Iris pigment epithelial cell (primary cell): ENCODE measurements around the gene MGAT1.
"Not testable (repeated sequence)": the region's sequence is repeated elsewhere in the genome, so short reads cannot be mapped to it uniquely, and the experiment has no call there.

Source experiments
- DNase-seq: peaks from one replicate; pipeline ENCODE4 v3.0.0-alpha.2; 2011; ENCODE audit warnings: low read depth

The MGAT1 gene

DNA sequence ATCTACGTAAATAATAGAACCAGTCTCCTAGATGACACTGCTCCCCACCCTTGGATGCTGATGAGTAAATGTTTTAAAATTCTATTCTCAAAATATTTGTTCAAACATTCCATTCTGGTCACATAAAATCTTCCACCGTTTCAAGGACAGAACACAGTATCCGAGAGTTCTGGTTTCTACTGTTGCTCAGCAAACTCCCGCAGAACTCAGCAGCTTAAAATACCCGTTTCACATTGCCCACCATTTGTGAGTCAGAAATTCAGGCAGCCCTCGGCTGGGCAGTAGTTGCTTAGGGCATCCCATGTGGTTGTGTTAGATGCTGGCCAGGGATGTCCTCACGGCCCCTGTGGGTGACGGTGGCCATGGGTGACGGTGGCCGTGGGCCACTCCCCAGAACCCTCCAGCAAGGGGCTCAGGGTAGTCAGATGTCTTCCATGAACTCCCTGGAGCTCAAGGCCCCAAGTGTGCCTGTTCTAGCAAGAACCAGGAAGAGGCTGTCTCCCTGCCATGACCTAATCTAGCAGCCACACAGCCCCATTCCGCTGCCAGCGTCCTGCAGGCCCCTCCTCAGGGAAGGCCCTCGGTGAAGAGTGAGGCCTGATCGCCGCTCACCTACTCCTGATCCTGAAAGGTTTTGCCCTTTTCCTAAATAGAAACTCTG lies 17.4 kb downstream of the MGAT1 start:
- peak; percentile 89 for DNase-seq

GRCh38 chr5:180784497-180785097 lies 18.0 kb downstream of the MGAT1 start:
- peak; percentile 91 for DNase-seq

DNA sequence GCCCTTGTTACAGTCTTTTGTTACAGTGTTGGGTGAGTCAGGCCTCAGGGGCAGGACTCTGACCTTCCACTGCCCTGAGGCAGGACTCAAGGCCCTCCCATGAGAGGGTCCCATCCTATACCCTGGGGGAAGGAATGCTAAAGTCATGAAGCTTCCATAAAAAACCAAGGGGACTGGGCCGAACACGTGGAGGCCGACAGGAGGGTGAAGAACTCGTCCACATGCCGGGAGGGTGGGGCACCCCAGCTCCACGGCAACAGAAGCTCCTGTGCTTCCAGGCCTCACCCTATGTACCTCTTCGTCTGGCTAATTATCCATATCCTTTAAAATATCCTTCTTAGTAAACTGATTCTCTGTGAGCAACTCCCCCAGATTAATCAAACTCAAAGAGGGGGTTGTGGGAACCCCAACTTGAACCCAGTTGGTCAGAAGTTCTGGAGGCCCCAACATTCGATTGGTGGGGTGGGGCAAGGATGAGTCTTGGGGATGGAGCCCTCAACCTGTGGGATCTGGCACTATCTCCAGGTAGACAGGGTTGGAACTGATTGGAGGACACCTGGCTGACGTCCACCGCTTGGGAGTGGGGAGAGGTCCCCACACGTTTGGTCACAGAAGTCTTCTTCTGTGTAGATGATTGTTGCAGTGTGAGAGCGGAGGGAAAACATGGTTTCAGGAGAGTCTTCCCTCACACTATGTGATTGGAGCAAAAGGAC lies 19.1 kb downstream of the MGAT1 start:
- no peak for DNase-seq

GRCh38 chr5:180782748-180783147 lies 19.9 kb downstream of the MGAT1 start:
- no peak for DNase-seq

DNA sequence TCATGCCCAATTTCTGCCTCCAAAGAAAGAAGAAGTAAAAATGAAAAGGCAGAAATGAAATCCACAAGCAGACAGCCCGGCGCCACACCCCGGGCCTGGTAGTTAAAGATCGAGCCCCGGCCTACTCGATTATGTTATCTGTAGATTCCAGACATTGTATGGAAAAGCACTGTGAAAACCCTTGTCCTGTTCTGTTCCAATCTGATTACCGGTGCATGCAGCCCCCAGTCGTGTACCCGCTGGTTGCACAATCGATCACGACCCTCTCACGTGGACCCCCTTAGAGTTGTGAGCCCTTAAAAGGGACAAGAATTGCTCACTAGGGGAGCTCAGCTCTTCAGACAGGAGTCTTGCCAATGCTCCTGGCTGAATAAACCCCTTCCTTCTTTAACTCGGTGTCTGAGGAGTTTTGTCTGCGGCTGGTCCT lies 20.7 kb downstream of the MGAT1 start:
- not testable (repeated sequence) for DNase-seq

- DNase-seq = no peak
These were observed 22.5 kb downstream of the MGAT1 start for GRCh38 chr5:180779985-180780610.

- DNase-seq = no peak
These were observed 25.1 kb downstream of the MGAT1 start for GRCh38 chr5:180777475-180777874.

DNA sequence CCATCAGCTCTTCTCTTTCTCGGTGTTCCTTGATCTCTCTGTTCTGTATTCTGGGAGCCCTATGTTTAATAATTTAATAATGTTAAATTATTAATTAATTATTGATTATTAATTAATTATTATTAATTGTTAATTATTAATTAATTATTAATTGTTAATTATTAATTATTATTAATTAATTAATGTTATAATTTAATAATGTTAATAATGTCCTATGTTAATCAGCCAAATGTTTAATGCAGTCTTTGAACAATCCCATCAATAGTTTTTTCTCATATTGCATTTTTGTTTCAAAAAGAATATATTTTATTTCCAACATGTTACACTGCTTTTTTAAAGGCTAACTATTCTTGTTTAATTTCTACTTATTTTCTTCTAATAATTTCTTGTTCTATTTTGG lies 26.2 kb downstream of the MGAT1 start:
- no peak for DNase-seq

- DNase-seq = no peak
These were observed 27.0 kb downstream of the MGAT1 start for GRCh38 chr5:180775624-180776023.

- DNase-seq = no peak
These were observed 30.8 kb downstream of the MGAT1 start for GRCh38 chr5:180771839-180772238.

- DNase-seq = no peak
These were observed 32.8 kb downstream of the MGAT1 start for GRCh38 chr5:180769821-180770220.

GRCh38 chr5:180755601-180756000 lies 47.0 kb downstream of the MGAT1 start:
- DNase-seq = no peak

- no peak for DNase-seq
These were observed 58.4 kb downstream of the MGAT1 start for GRCh38 chr5:180744253-180744652.

GRCh38 chr5:180742727-180743126 lies 59.9 kb downstream of the MGAT1 start:
- no peak for DNase-seq

- DNase-seq = not testable (repeated sequence)
These were observed 61.7 kb downstream of the MGAT1 start for GRCh38 chr5:180740953-180741352.

DNA sequence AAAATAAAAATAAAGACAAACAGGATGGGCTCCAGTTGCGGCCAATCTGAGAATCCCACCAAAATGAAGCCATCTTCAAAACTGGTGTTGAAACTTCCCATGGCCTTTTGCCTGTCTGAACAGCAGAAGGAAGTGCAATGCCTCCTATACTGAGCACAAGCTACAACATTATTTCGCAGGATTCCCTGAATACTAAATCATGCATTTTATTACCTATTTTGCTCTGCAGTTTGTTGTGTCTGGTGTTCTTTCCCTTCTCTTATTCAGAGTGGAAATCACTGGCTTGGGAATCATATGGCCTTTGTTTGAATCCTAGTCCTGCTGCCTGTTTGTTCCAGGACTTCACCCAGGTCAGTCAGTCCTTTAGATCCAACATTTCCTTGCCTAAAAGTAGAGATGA lies 62.6 kb downstream of the MGAT1 start, which contains the start of gene OR2Y1:
TSS of gene OR2Y1 (minus strand) at position 101 of the 400 bp plus-strand sequence. CDS start at position 101, 0 bp downstream.
- DNase-seq = no peak

DNA sequence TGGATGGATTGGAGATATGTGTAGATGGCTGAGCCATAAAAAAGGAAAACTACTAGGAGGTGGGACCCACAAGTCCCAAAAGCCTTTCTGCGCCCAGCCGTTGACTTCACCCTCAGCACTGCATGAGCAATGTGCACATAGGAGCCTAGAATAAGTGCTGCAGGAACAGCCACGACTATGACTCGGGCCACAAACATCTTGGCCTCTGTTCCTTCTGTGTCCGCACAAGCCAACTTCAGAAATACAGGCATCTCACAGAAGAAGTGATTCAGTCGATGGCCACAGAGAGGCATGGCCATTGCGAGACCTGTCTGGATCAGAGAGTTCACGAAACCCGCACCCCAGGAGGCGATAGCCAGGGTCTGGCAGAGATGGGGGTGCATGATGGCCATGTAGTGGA lies 63.3 kb downstream of the MGAT1 start:
- peak; percentile 45 for DNase-seq

- no peak for DNase-seq
These were observed 66.1 kb downstream of the MGAT1 start for GRCh38 chr5:180736536-180736935.
